HUES48 (cell line): Measurements from ENCODE around the gene SPATA2L.

ENCODE experiments used
- H3K27ac ChIP-seq: one replicate; pipeline ENCODE4 v1.7.0; 2013; ENCODE audit warnings: low read depth, low read length, inconsistent platforms
- H3K27me3 ChIP-seq: 2 replicates; pipeline ENCODE4 v1.6.1; 2013; ENCODE audit warnings: mild to moderate bottlenecking, low read length; ENCODE audit not compliant: control insufficient read depth, insufficient read depth
- H3K36me3 ChIP-seq: 2 replicates; pipeline ENCODE4 v1.6.1; 2013; ENCODE audit warnings: low read length; ENCODE audit not compliant: control insufficient read depth, insufficient read depth
- H3K4me1 ChIP-seq: 2 replicates; pipeline ENCODE4 v1.6.1; 2013; ENCODE audit warnings: mild to moderate bottlenecking, low read length; ENCODE audit not compliant: control insufficient read depth, insufficient read depth
- H3K4me3 ChIP-seq: 2 replicates; pipeline ENCODE4 v1.5.1; 2013; ENCODE audit warnings: mild to moderate bottlenecking, low read depth, low read length
- H3K9ac ChIP-seq: 2 replicates; pipeline ENCODE4 v1.6.1; 2013; ENCODE audit warnings: mild to moderate bottlenecking, low read depth, low read length, moderate library complexity
- H3K9me3 ChIP-seq: 2 replicates; pipeline ENCODE4 v1.6.1; 2013; ENCODE audit warnings: low read length; ENCODE audit not compliant: control insufficient read depth, insufficient read depth

SPATA2L gene

DNA sequence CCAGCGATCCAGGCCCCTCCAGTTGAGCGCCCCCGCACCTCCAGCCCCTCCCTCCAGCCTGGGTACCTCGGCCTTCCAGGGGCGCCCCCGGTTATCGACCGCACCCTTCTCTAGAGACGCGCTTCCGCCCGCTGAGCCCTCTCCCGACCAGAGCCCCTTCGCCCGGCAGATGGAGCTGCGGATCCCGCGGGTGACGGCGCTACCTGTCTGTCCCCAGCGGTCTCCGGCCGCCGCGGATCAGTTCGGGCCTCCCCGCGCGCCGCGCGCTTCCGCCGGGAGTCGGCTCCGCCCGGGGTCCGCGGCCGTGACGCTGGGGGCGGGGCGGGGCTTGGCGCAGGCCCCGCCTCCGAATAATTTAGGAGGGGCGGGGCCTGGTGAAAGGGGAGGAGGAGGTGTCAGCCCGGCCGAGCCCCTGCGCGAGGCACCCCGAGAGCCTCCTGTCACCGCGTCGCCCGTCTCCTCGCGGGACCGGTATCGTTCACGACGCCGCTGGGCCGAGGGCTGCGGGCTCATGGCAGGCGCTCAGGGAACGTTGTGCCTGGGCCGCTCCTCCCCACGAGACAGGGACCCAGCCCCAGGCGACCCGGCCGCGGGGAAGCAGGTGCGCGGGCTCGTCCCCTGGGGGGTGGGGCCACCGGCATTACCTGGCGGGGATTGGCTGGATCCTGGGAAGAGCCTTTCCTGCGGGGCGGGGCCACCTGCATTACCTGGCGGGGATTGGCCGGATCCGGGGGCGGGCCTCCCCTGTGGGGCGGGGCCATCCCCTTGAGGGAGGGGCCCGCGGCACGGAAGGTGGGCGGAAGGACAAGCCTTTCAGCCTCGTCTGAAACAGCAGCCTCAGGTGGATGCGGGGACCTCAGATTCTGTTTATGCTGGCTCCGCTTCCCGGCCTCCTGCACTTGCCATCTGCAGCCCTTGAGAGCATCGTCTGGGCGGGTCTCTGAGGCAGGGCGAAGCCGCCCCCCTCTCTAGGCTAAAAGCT, at the start of gene SPATA2L:
Gene SPATA2L, minus strand, starts transcription at position 281 of the 982 bp plus-strand sequence. CDS start 473 bp downstream, outside the sequence.
- peak within 1 kb of the TSS; percentile 85 for H3K27ac ChIP-seq

GRCh38 chr16:89749637-89750036, 48.1 kb upstream of the SPATA2L start:
- H3K36me3 ChIP-seq: peaks cover 78% of the 10 kb centered on the region
- no peak overlapping the region for H3K4me3 ChIP-seq
- H3K9ac ChIP-seq: no peak overlapping the region
- no peaks in the 10 kb centered on the region for H3K4me1 ChIP-seq
- H3K27me3 ChIP-seq: no peaks in the 10 kb centered on the region
- H3K9me3 ChIP-seq: no peaks in the 10 kb centered on the region
- H3K27ac ChIP-seq: no peak overlapping the region

More for the DNA sequence above, at the start of gene SPATA2L:
- Histone ChIP-seq H3K9me3 (no peaks in the 10 kb centered on the region), H3K36me3 (peaks cover 6% of the 10 kb centered on the region; the same call in 1 of the 2 replicates), H3K4me1 (peaks cover 8% of the 10 kb centered on the region), H3K9ac (peak within 1 kb of the TSS; percentile 37; the same call in 1 of the 2 replicates), H3K27me3 (peaks cover 15% of the 10 kb centered on the region), H3K4me3 (peak within 1 kb of the TSS; percentile 95)

GRCh38 chr16:89748921-89749320, 47.4 kb upstream of the SPATA2L start:
- H3K27ac ChIP-seq: no peak overlapping the region
- no peak overlapping the region for H3K4me3 ChIP-seq
- no peaks in the 10 kb centered on the region for H3K4me1 ChIP-seq
- peaks cover 84% of the 10 kb centered on the region for H3K36me3 ChIP-seq
- H3K27me3 ChIP-seq: no peaks in the 10 kb centered on the region
- H3K9ac ChIP-seq: no peak overlapping the region
- no peaks in the 10 kb centered on the region for H3K9me3 ChIP-seq

DNA sequence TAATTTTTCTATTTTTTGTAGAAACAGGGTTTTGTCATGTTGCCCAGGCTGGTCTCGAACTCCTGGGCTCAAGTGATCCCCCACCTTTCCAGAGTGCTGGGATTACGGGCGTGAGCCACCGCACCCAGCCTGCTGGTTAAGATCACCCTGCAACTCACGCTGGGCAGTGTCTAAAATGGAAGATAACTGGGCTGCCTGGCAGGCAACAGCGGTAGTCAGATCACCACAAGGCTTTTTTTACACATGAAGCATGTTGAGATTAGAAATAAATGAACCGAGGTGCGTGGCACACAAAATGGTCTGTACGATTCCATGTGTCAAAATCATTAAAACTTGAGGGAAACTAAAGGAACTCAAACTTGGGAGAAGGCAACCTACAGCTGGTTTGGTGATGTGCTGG, 46.6 kb upstream of the SPATA2L start:
- Histone ChIP-seq H3K27ac (no peak overlapping the region), H3K4me1 (no peaks in the 10 kb centered on the region), H3K4me3 (no peak overlapping the region), H3K27me3 (no peaks in the 10 kb centered on the region), H3K9ac (no peak overlapping the region), H3K36me3 (peaks cover 88% of the 10 kb centered on the region), H3K9me3 (no peaks in the 10 kb centered on the region)

DNA sequence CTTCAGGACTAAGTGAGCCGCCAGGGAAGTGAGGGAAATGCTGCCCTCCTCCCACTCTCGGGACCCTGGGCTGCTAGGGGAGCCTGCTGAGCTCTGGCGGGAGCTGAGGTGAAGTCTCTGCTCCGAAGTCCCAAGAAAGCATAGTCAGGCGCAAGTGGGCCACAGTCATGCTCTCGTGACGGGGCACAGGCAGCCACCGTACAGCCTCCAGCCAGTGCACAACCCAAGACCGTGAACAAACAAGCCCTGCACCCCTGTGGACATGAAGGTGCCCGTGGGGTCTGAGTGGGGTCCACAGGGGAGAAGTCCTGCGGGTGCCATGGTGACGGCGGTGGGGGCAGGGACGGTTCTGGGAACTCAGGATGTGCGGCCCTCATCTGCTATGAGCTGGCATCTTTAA, 44.5 kb upstream of the SPATA2L start:
- H3K36me3 ChIP-seq: peaks cover 94% of the 10 kb centered on the region

GRCh38 chr16:89744813-89745212, 43.3 kb upstream of the SPATA2L start:
- Histone ChIP-seq H3K27me3 (no peaks in the 10 kb centered on the region), H3K27ac (no peak overlapping the region), H3K4me3 (no peak overlapping the region), H3K36me3 (peaks cover 92% of the 10 kb centered on the region), H3K9ac (no peak overlapping the region), H3K9me3 (no peaks in the 10 kb centered on the region), H3K4me1 (no peaks in the 10 kb centered on the region)

More for the DNA sequence above, 44.5 kb upstream of the SPATA2L start:
- Histone ChIP-seq H3K9ac (no peak overlapping the region), H3K27ac (no peak overlapping the region), H3K9me3 (no peaks in the 10 kb centered on the region), H3K4me1 (no peaks in the 10 kb centered on the region), H3K4me3 (no peak overlapping the region), H3K27me3 (no peaks in the 10 kb centered on the region)

GRCh38 chr16:89742948-89743347, 41.4 kb upstream of the SPATA2L start:
- H3K9ac ChIP-seq: no peak overlapping the region
- H3K9me3 ChIP-seq: no peaks in the 10 kb centered on the region
- H3K27me3 ChIP-seq: no peaks in the 10 kb centered on the region
- no peaks in the 10 kb centered on the region for H3K4me1 ChIP-seq
- H3K4me3 ChIP-seq: no peak overlapping the region
- H3K27ac ChIP-seq: no peak overlapping the region
- H3K36me3 ChIP-seq: peaks cover 92% of the 10 kb centered on the region

DNA sequence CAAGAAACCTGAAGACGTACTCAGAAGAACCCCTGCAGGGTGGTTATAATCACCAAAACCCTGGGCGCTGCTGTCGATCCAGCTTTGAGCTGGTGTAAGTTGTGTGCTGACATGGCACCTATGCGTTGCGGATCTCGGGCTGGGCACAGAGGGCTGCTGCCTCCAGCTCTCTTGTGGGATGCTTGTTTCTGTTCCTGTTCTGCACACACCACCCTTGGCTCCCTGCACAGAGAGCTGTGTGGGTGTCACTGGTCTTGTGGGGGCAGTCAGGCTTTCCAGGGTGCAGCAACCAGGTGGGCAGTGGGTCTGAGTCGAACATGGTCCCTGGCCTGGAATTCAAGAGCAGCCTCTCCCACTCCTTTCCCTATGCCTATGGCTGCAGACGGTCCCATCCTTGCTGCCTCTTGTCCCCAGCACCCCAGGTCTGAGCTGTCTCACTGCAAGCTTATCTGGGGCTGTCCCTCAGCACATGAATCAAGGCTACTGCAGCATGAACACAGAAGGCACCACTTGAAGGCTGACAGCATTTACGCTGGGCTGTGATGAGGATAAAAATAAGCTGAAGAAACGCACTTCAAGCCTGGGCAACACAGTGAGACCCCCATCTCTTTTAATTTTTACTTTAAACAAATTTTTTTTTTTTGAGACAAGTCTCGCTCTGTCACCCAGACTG, 40.0 kb upstream of the SPATA2L start:
- H3K9ac ChIP-seq: no peak overlapping the region
- peaks cover 94% of the 10 kb centered on the region for H3K36me3 ChIP-seq

GRCh38 chr16:89739383-89739782, 37.9 kb upstream of the SPATA2L start:
- Histone ChIP-seq H3K9ac (no peak overlapping the region), H3K4me3 (no peak overlapping the region), H3K27ac (no peak overlapping the region), H3K27me3 (no peaks in the 10 kb centered on the region), H3K4me1 (no peaks in the 10 kb centered on the region), H3K9me3 (no peaks in the 10 kb centered on the region), H3K36me3 (peaks cover 94% of the 10 kb centered on the region)

More for the DNA sequence above, 40.0 kb upstream of the SPATA2L start:
- Histone ChIP-seq H3K9me3 (no peaks in the 10 kb centered on the region), H3K27me3 (no peaks in the 10 kb centered on the region), H3K4me1 (no peaks in the 10 kb centered on the region), H3K4me3 (no peak overlapping the region), H3K27ac (no peak overlapping the region)

DNA sequence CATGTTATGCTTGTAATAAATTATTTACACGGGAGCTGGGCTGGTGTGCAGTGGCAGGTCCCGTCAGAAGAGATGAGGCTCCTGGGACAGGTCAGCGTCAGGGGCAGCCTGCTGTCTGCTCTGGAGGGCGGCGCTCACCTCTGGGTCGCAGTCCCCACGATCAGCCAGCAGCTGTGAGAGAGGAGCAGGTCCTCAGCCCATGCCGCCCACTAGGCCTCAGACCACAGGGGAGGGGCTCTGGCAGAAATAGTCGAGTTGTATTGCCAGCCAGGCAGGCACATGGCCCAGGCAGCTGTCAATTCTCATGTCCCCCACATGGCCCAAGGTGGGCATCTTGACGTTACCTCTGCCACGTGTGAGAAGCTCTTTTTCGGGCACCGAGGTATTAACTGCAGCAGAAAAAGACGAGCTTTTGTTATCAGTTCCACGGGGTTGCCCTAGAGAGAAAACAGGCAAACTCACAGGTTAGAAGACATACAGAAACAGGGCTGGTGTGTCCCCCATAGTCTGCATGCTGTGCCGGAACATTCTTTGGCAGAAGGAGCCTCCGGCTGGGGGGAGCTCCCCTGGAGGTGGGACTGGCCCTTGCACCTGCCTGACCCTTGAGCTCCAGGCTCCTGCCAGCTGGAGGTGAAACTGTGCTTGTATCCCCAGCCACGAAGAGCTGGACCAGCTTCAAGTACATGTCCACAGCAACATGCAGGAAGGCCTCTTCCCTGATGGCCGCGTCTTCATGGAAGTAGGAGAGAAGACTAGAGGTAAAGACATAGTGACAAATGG, 37.2 kb upstream of the SPATA2L start:
- Histone ChIP-seq H3K27ac (no peak overlapping the region), H3K36me3 (peaks cover 92% of the 10 kb centered on the region), H3K9me3 (no peaks in the 10 kb centered on the region), H3K4me3 (no peak overlapping the region), H3K9ac (no peak overlapping the region), H3K4me1 (no peaks in the 10 kb centered on the region), H3K27me3 (no peaks in the 10 kb centered on the region)
